ENCODE results near the gene NRXN3.
A peak's percentile ranks its signal among the peaks of the same experiment; 100 is the strongest.
"Not testable (repeated sequence)": the region's sequence is repeated elsewhere in the genome, so short reads cannot be mapped to it uniquely, and the experiment has no call there.

The NRXN3 gene

DNA sequence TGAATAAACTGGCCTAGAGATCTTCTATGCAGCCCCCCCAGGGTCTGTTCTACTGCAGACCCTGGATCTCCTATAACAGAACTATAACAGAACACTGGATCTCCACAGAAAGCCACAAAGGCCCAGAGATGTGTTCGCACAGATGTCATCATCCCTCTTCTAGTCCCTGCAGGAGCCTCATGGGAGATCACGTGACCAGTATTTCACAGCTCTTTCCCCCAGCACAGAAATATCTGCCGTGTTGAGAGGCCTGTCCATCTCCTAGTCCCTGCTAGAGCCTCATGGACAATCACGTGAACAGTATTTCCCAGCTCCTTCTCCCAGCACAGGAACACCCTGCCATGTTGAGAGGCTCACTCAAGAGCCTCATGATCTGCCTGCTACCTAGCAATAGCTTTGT, 331.7 kb downstream of the NRXN3 start:
- DNase-seq = no peak

GRCh38 chr14:78508023-78508422, 337.9 kb downstream of the NRXN3 start:
- no peak for DNase-seq

DNA sequence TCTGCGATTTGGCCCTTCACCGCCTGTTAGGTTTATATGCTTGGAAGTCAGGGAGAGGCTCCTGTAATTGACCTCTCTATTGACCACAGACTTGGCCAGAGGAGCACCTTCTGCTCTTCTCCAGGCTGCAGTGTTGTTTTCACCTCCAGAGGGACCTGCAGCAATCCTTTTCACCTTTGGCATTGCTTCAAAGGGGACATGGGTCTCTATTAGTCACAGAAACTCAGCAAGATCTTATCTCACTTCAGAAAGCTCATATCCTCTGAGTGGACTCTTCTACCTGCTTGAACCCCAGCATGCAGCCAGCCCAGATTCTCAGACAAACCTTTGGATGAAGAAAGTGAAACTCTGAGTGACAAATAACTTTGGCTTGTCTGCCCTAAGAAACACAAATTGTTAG, 339.3 kb downstream of the NRXN3 start:
- no peak for DNase-seq

- no peak for DNase-seq
Observed at GRCh38 chr14:78512021-78512420, 341.8 kb downstream of the NRXN3 start.

- peak in 1 of 2 donors; percentile 1 for DNase-seq
Observed at GRCh38 chr14:78519863-78520262, 349.7 kb downstream of the NRXN3 start.

DNA sequence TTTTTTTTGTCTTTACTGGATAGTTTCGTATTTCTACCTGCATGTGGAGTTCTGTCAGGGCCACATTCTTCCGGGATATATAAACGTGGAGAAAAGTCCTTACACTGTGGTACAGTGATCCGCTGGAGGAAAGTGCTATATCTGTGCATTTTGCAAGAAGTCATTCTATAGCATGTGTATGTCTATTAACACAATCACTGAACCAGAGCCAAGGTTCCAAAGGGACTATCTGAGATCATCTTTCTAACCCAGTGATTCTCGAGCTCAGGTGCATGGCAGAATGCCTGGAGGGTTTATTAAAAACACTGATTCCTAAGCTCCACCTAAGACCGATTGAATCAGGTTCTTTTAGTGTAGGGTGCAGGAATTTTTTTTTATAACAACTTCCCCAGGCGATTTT, 354.0 kb downstream of the NRXN3 start:
- no peak for DNase-seq

- no peak for DNase-seq
Observed at GRCh38 chr14:78524766-78525165, 354.6 kb downstream of the NRXN3 start.

DNA sequence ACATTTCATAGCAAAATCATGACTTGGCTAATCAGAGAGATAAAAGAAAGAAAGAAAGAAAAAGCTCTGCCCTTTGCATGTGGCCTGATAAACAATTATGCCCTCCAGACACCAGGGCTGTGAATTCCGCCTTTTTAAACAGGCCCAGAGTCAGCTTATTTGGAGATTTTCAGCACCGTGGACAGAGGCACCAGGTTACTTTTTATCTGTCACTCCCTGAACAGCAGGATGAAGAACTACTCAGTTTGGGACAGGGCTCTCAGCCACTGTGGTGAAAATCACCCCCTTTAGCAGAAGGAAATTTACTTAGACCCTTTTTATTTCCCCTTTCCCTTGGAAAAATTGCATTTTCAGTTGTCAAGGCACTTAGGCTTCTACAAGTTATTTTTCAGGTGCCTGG, 359.9 kb downstream of the NRXN3 start:
- no peak for DNase-seq

GRCh38 chr14:78534141-78534540, 364.0 kb downstream of the NRXN3 start:
- no peak for DNase-seq

DNA sequence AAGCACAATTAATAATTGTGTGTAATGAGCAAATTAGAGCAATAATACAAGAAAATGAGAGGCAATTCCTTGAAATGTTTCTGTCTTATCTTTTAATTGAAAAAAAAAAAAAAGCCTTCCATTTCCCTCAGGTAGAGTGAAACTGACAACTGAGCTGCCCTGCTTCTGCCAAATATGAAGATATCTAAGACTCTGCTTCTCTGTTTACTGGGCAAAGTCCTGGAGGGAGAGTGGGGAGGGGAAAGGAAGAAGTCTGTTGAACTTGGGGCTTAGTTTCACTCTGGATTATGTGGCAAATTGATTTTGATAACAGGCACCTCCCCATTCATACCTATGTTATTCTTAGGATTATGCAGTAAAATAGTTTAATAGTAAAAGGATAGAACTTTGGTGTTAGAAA, 364.9 kb downstream of the NRXN3 start:
- no peak for DNase-seq

- DNase-seq = not testable (repeated sequence)
Observed at GRCh38 chr14:78541788-78542187, 371.6 kb downstream of the NRXN3 start.

- no peak for DNase-seq
Observed at GRCh38 chr14:78543433-78543832, 373.3 kb downstream of the NRXN3 start.

DNA sequence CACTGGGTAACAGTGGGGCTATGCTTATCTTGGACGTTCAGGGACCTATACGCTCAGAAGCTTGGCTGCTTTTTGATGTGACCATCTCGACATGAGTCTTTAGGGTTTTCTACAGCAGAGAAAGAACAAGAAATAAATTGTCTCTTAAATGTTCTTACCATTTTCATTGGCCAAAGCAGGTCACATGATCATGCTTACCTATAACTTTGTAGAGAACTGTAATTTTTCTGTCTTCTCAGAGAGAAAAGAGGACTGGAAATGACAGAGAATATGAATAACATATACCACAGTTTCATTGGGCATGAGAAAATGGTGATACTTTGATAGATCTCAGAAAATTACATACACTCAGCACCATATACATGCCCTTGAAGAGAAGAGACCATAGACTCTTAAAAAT, 390.9 kb downstream of the NRXN3 start:
- no peak for DNase-seq

- DNase-seq = peak; percentile 32 to 34
Observed at GRCh38 chr14:78566026-78566858, 396.1 kb downstream of the NRXN3 start.

GRCh38 chr14:78566859-78567172, 396.6 kb downstream of the NRXN3 start:
- no peak for DNase-seq

DNA sequence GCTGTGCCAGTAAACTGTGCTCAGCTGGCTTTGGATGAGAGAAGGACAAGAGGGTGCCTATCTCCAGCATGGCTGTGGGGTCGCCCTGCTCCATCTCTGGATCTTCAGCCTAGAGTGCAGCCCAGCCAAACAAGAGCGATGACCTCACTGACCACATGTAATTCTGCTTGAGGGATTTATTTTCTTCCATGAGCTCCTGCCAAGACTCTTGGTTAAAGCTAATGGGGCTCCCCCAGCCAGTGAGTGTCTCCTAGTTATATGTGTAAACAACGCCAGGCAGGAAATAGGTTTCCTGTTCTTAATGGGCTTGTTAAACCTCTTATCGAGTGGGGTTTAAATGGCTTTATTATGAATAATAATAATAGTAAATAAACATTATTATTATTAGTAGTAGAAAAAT, 397.2 kb downstream of the NRXN3 start:
- no peak for DNase-seq

GRCh38 chr14:78573736-78574135, 403.6 kb downstream of the NRXN3 start:
- DNase-seq = not testable (repeated sequence)

DNA sequence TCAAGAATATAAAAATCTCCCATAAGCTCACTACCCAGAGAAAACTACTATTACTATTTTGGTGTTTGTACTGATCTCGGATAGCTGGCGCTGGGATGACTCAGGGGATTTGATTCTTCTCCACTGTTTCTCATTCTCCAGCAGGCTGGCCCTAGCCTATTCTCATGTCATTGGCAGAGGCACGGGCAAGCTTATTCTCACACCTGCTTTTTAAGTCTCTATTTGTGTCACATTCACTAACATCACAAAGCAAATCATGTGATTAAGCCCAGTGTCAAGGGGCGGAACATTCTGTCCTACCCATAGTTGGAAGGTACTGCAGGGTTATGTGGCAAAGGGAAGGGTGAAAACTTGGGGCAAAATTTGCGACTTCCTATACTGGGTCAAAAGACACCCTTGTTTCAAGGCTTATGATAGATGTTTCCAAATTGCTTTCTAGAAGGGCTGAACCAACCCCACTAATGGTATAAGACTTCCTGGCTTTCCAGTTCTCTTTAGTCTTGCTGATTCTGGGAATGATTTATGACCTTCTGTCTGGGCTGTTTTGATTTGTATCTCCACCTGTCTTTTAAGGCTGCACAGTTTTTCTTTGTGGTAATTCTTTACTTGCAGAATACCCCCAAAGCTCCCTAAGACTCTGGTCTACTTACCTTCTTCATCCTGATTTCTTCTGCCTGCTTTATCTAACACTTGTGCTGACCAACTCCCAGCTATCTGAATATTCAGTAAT, 406.4 kb downstream of the NRXN3 start:
- no peak for DNase-seq

DNA sequence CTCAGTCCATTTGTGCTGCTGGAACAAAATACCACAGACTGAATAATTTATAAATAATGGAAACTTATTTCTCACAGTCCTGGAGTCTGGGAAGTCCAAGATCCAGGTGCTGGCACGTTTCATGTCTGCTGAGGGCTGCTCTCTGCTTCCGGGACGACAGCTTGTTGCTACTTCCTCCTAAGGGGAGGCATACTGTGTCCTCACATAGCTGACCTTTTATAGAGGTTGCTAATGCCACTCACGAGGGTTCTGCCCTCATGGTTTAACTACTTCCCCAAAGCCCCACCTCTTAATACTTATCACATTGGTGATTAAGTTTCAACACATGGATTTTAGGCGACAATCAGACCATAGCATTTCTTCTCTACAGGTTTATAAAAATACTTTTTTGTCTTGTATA, 411.1 kb downstream of the NRXN3 start:
- no peak for DNase-seq

DNA sequence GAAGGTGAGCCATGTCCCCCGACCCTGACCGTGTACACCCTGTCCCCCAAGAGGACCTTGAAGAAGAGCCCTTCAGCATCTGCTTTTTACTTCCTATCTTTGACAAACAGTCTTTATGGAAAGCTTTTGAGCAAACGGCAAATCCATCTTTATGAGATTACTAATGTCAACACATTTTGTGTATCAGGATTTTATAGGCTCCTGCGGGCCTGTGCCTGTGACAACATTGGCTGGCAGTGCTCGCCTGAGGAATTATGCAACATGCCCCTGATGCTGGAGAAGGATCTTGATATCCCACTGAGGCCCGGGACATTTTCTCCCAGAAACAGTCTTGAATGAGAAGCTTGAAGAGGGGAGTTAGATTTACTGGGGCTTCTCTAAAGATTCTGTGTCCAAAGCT, 416.5 kb downstream of the NRXN3 start:
- no peak for DNase-seq

GRCh38 chr14:78588906-78589305, 418.7 kb downstream of the NRXN3 start:
- DNase-seq = no peak

DNA sequence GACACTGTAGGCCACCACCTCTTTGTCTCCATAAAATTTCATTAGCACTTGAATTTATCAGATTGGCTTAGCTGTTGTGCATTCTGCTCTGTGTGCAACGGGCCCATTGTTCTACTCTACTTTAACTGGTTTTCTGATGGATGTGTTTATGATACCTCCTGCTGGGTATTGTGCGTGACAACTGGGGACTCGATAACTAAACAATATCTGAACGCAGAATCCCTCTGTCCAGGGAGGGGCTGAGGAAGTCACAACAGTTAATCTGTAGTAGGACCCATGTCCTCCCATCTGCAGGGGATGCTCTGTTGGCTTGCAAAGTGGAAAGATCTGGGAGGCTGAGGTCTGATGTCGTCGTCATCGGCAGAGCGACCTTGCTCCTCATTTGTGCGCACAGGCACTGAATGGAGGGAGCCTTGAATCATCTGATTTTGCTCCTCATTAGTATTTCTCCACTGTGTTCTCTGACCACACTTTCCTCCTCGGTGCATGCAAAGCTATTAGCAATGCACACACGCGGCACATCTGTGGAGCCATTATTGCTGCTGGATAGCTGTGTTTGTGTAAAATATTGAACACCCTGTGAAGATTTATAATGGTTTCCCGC, 422.5 kb downstream of the NRXN3 start:
- DNase-seq = no peak

- DNase-seq = no peak
Observed at GRCh38 chr14:78593949-78594348, 423.8 kb downstream of the NRXN3 start.

- DNase-seq = no peak
Observed at GRCh38 chr14:78595797-78596196, 425.6 kb downstream of the NRXN3 start.
